Endothelial cell of umbilical vein (primary cell): ENCODE data around the gene CHID1. TPM values are rescaled to one million over a fixed set of nuclear protein-coding genes. Genes with fewer than 3 reads are reported as not detected.

Experiments
- BruUV-seq: library from RNA; stranded (reverse); fragments of 400-500 nt; replicated peaks from 2 replicates; lab custom pipeline; 2021; lab: Mats Ljungman, UMichigan
- CTCF ChIA-PET: fragments of 300-600, 350-600 bp; sonication (Branson Sonifier 250); formaldehyde crosslinking; loops from one replicate; lab custom pipeline; 2021; ENCODE audit warnings: antibody characterized with exemption, inconsistent platforms; lab: Charles Lee
- POLR2A ChIA-PET: fragments of 300-600, 350-600 bp; sonication (Branson Sonifier 250); formaldehyde crosslinking; loops from one replicate; lab custom pipeline; 2021; ENCODE audit warnings: antibody characterized with exemption, inconsistent platforms; lab: Charles Lee
- DNase-seq: peaks from one replicate; pipeline ENCODE4 v3.0.0-alpha.2; 2011; ENCODE audit warnings: low read depth, low spot score
- FAIRE-seq: peaks from 2 replicates; lab custom pipeline; 2011; peaks lifted over from hg19 to GRCh38; lab: Jason Lieb, UNC
- H2AFZ ChIP-seq: 2 replicates; pipeline ENCODE4 v1.6.0; 2012; ENCODE audit warnings: low read depth, low read length, control low read depth, inconsistent platforms
- H3K27ac ChIP-seq: 2 replicates; pipeline ENCODE4 v1.5.1; 2011; ENCODE audit warnings: low read depth, mild to moderate bottlenecking, control low read depth, low read length, moderate library complexity; ENCODE audit not compliant: insufficient read depth
- H3K27me3 ChIP-seq, 2 experiments: 2 replicates each; pipeline versions ENCODE4 v1.6.0 to v1.6.1; 2011; ENCODE audit warnings: low read length in 2 of 2, mixed read lengths in 1 of 2; ENCODE audit not compliant: control insufficient read depth in 2 of 2, insufficient read depth in 2 of 2
- H3K36me3 ChIP-seq, 2 experiments: 2 replicates in 1 of 2; 3 replicates in 1 of 2; pipeline ENCODE4 v1.5.1; 2011; ENCODE audit warnings: low read length in 2 of 2, mild to moderate bottlenecking in 1 of 2, moderate library complexity in 1 of 2; ENCODE audit not compliant: control insufficient read depth in 2 of 2, insufficient read depth in 2 of 2; ENCODE audit errors: extremely low read depth in 1 of 2
- H3K4me1 ChIP-seq: 3 replicates; pipeline ENCODE4 v1.5.1; 2011; ENCODE audit warnings: mild to moderate bottlenecking, low read length; ENCODE audit not compliant: control insufficient read depth, insufficient read depth; ENCODE audit errors: extremely low read depth
- H3K4me2 ChIP-seq: 2 replicates; pipeline ENCODE4 v1.6.1; 2011; ENCODE audit warnings: low read length, control low read depth, mixed read lengths; ENCODE audit not compliant: insufficient read depth
- H3K4me3 ChIP-seq, 3 experiments: fragments of 200-600 bp in 1 of 3; sonication (generic), shearing (Covaris generic) in 1 of 3; replicated peaks in 1 of 3; 2 replicates each; pipeline ENCODE4 v1.5.1; 2011 to 2016; ENCODE audit warnings: control low read depth in 3 of 3, low read length in 3 of 3, mild to moderate bottlenecking in 2 of 3, inconsistent platforms in 1 of 3, low read depth in 1 of 3, moderate library complexity in 1 of 3; ENCODE audit not compliant: insufficient read depth in 1 of 3
- H3K79me2 ChIP-seq: 2 replicates; pipeline ENCODE4 v1.6.0; 2012; ENCODE audit warnings: low read length, inconsistent platforms; ENCODE audit not compliant: control insufficient read depth, insufficient read depth
- H3K9ac ChIP-seq: replicated peaks from 2 replicates; pipeline ENCODE3; 2011; ENCODE audit warnings: low read length, control low read depth; ENCODE audit not compliant: insufficient read depth; ENCODE audit errors: extremely low read depth
- H3K9me1 ChIP-seq: replicated peaks from 3 replicates; pipeline ENCODE4 v1.6.0; 2011; ENCODE audit warnings: mild to moderate bottlenecking, low read length; ENCODE audit not compliant: control insufficient read depth, insufficient read depth; ENCODE audit errors: extremely low read depth
- H3K9me3 ChIP-seq: replicated peaks from 2 replicates; pipeline ENCODE4 v1.5.1; 2012; ENCODE audit warnings: low read length, inconsistent platforms; ENCODE audit not compliant: control insufficient read depth, insufficient read depth
- H4K20me1 ChIP-seq: replicated peaks from 2 replicates; pipeline ENCODE3; 2011; ENCODE audit warnings: mild to moderate bottlenecking, low read length; ENCODE audit not compliant: control insufficient read depth, insufficient read depth; ENCODE audit errors: extremely low read depth
- EZH2 ChIP-seq: IDR thresholded peaks from 2 replicates; pipeline ENCODE4 v1.6.1; 2012; ENCODE audit warnings: borderline replicate concordance, low read depth, mild to moderate bottlenecking, moderate library complexity, low read length, inconsistent platforms; ENCODE audit not compliant: severe bottlenecking
- FOS ChIP-seq: IDR thresholded peaks from 2 replicates; pipeline ENCODE4 v1.6.1; 2011; ENCODE audit warnings: mild to moderate bottlenecking, low read length, moderate library complexity, borderline replicate concordance; ENCODE audit not compliant: insufficient read depth
- GATA2 ChIP-seq: IDR thresholded peaks from 2 replicates; pipeline ENCODE4 v1.7.0; 2011; ENCODE audit warnings: low read depth, mild to moderate bottlenecking, moderate library complexity, mixed read lengths, low read length; ENCODE audit not compliant: insufficient read length, insufficient read depth
- JUN ChIP-seq: IDR thresholded peaks from 2 replicates; pipeline ENCODE4 v1.6.1; 2011; ENCODE audit warnings: borderline replicate concordance, low read depth; ENCODE audit not compliant: insufficient read length, insufficient read depth
- MYC ChIP-seq: IDR thresholded peaks from one replicate; pipeline ENCODE4 v1.6.1; 2011; ENCODE audit warnings: mild to moderate bottlenecking, low read depth, low read length
- POLR2A ChIP-seq: IDR thresholded peaks from 2 replicates; pipeline ENCODE4 v1.6.1; 2012; ENCODE audit warnings: low read depth, mild to moderate bottlenecking, control low read depth, low read length
- POLR2AphosphoS5 ChIP-seq: IDR thresholded peaks from 2 replicates; pipeline ENCODE4 v1.6.1; 2012; ENCODE audit warnings: low read depth, mild to moderate bottlenecking, control low read depth, low read length, moderate library complexity; ENCODE audit not compliant: insufficient read depth
- dilution Hi-C: fragments of 300-500 bp; cut with MboI; formaldehyde crosslinking; loops from one replicate; pipeline ENCODE4 v1.15.0; 2019; ENCODE audit warnings: low sequenced_read_pairs; ENCODE audit not compliant: extremely low pct_ligation_motif_present
- intact Hi-C: fragments of 100-400 bp; cut with micrococcal nuclease; formaldehyde crosslinking; loops from one replicate; pipeline ENCODE4 v1.10.0; 2022
- polyA plus RNA-seq, 4 experiments: library from polyadenylated mRNA; depleted of rRNA in 3 of 4; stranded (reverse) in 3 of 4; unstranded in 1 of 4; fragments of >200 nt; gene quantifications; 2 replicates each; pipeline versions ENCODE4 v1.2.1 to v1.2.3, GENCODE V29; 2011 to 2012; ENCODE audit warnings: missing spikeins in 1 of 4
- total RNA-seq: library from RNA; stranded (reverse); gene quantifications from 2 replicates; pipeline ENCODE4 v1.2.3, GENCODE V29; 2021
- TF ChIP-seq, protein P1 (sequence below), 2 donors: IDR thresholded peaks; 1 replicate in 1 of 2; 2 replicates in 1 of 2; pipeline ENCODE4 v1.5.1; 2011; ENCODE audit warnings: low read length in 2 of 2, mild to moderate bottlenecking in 2 of 2, moderate library complexity in 2 of 2, control low read depth in 1 of 2, inconsistent platforms in 1 of 2, low read depth in 1 of 2; ENCODE audit not compliant: insufficient read depth in 1 of 2; ENCODE audit errors: extremely low read depth in 1 of 2
- TF ChIP-seq, protein P2 (sequence below): IDR thresholded peaks from 2 replicates; pipeline ENCODE4 v1.6.1; 2011; ENCODE audit not compliant: insufficient read depth, insufficient read length

Gene CHID1
- total and polyA plus RNA-seq, 2 donors (not counting 3 experiments of a cell fraction or from before 2014, with no cell fraction given), result 89.8 to 107 TPM

- DNase-seq, result no peak
- H3K9ac ChIP-seq, result peak overlapping the region; percentile 49
- peaks cover 0 to 2% of the 10 kb centered on the region in 2 experiments for H3K36me3 ChIP-seq
- TF ChIP-seq POLR2A (no peak), FOS (no peak), MYC (no peak), JUN (no peak), POLR2AphosphoS5 (no peak), EZH2 (no peak), GATA2 (no peak)
- TF ChIP-seq, protein P1, sequence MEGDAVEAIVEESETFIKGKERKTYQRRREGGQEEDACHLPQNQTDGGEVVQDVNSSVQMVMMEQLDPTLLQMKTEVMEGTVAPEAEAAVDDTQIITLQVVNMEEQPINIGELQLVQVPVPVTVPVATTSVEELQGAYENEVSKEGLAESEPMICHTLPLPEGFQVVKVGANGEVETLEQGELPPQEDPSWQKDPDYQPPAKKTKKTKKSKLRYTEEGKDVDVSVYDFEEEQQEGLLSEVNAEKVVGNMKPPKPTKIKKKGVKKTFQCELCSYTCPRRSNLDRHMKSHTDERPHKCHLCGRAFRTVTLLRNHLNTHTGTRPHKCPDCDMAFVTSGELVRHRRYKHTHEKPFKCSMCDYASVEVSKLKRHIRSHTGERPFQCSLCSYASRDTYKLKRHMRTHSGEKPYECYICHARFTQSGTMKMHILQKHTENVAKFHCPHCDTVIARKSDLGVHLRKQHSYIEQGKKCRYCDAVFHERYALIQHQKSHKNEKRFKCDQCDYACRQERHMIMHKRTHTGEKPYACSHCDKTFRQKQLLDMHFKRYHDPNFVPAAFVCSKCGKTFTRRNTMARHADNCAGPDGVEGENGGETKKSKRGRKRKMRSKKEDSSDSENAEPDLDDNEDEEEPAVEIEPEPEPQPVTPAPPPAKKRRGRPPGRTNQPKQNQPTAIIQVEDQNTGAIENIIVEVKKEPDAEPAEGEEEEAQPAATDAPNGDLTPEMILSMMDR (IDR thresholded peaks at IDR 0.05; ENCODE audit: extremely low read depth in 1 of 2, insufficient read depth in 1 of 2, low read depth in 1 of 2, low read length in 2 of 2), result no peak
- TF ChIP-seq, protein P2, sequence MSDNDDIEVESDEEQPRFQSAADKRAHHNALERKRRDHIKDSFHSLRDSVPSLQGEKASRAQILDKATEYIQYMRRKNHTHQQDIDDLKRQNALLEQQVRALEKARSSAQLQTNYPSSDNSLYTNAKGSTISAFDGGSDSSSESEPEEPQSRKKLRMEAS, result no peak
- intact Hi-C loops (loop anchor here (2.0 kb wide), 1 partner anchor 14 kb away; the partner anchor contains the start of gene CHID1), dilution Hi-C loops (no loop called here)
- BruUV-seq, result no TSS peak
- H3K9me3 ChIP-seq, result no peaks in the 10 kb centered on the region
- peaks cover 2% of the 10 kb centered on the region for H4K20me1 ChIP-seq
- POLR2A ChIA-PET, result interaction anchor here (0.7 kb wide), 1 partner anchor 68 kb away, joined by 3 read pairs; no protein-coding TSS in a partner anchor
- peak overlapping the region in 1 of 3 experiments; percentile 50 for H3K4me3 ChIP-seq
- peaks cover 30% of the 10 kb centered on the region for H3K79me2 ChIP-seq
- H3K4me2 ChIP-seq, result peak overlapping the region; percentile 45
- peaks cover 17% of the 10 kb centered on the region for H3K4me1 ChIP-seq
- H3K9me1 ChIP-seq, result no peaks in the 10 kb centered on the region
- H3K27ac ChIP-seq, result no peak overlapping the region
- no peak for FAIRE-seq
- CTCF ChIA-PET, result interaction anchor here (0.8 to 2.8 kb wide), 13 partner anchors 9 to 126 kb away, joined by 3 to 13 read pairs (median 7); partner anchors contain the start of gene TSPAN4
- no peaks in the 10 kb centered on the region for H3K27me3 ChIP-seq
- peak overlapping the region; percentile 97 for H2AFZ ChIP-seq
Observed at GRCh38 chr11:925158-925495, 14.5 kb upstream of the CHID1 start.
